GM21717 (cell line): ENCODE results near the gene ATXN2.
"Not testable (repeated sequence)": the region's sequence is repeated elsewhere in the genome, so short reads cannot be mapped to it uniquely, and the experiment has no call there.

Experiments
- ATAC-seq: cut with Tn5 transposase; IDR thresholded peaks from one replicate; pipeline ENCODE4 v1.9.1; 2021; ENCODE audit warnings: mild to moderate bottlenecking, moderate library complexity; ENCODE audit not compliant: unreplicated experiment

ATXN2 gene

GRCh38 chr12:111507258-111507657, 91.9 kb downstream of the ATXN2 start:
- not testable (repeated sequence) for ATAC-seq

- no peak for ATAC-seq
These were observed 92.9 kb downstream of the ATXN2 start for GRCh38 chr12:111506260-111506659.

- ATAC-seq, result no peak
These were observed 93.5 kb downstream of the ATXN2 start for GRCh38 chr12:111505601-111506036.

- ATAC-seq, result no peak
These were observed 96.0 kb downstream of the ATXN2 start for GRCh38 chr12:111503116-111503515.

DNA sequence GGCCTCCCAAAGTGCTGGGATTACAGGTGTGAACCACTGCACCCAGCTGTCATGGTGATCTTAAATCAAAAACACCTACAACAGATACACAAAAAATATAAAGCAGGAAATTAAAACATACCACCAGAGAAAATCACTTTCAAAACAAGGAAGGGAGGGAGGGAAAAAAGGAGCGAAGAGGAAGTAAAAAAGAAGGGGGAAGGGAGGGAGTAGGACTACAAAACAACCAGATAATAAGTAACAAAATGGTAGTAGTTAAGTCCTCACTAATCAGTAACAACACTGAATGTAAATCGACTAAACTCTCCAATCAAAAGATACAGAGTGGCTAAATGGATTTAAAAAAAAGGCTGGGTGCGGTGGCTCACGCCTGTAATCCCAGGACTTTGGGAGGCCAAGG, 104.4 kb downstream of the ATXN2 start:
- no peak for ATAC-seq

DNA sequence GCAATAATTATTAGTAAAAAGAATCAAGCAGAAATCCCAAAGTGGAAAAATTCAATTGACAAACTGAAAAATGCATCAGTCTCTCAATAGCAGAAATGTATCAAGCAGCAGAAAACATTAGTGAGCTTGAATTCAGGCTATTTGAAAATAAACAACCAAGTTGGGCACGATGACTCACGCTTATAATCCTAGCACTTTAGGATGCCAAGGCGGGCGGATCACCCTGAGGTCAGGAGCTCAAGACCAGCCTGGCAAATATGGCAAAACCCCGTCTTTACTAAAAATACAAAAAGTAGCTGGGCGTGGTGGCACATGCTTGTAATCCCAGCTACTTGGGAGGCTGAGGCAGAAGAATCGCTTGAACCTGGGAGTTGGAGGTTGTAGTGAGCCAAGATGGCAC, 106.1 kb downstream of the ATXN2 start:
- not testable (repeated sequence) for ATAC-seq

DNA sequence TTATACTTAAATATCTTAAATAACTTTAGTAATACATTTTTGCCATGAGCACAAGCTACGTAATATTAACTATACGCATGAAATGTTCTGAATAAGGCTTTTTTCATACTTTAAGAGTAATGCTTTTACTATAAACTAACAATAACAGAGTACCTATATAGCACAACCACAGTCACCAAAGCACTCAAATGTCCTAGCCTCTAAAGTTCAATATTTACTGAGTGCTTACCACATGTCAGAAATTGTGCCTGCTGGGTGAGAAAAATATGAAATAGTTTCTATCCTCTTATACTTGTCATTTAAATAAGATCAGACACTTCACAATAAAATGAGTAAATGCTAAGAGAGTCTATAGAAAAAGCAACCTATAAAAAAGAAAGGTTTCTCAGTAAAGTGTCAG, 110.3 kb downstream of the ATXN2 start:
- no peak for ATAC-seq

- no peak for ATAC-seq
These were observed 110.8 kb downstream of the ATXN2 start for GRCh38 chr12:111488271-111488670.

GRCh38 chr12:111482462-111482861, 116.7 kb downstream of the ATXN2 start:
- no peak for ATAC-seq

GRCh38 chr12:111471236-111471635, 127.9 kb downstream of the ATXN2 start:
- no peak for ATAC-seq

DNA sequence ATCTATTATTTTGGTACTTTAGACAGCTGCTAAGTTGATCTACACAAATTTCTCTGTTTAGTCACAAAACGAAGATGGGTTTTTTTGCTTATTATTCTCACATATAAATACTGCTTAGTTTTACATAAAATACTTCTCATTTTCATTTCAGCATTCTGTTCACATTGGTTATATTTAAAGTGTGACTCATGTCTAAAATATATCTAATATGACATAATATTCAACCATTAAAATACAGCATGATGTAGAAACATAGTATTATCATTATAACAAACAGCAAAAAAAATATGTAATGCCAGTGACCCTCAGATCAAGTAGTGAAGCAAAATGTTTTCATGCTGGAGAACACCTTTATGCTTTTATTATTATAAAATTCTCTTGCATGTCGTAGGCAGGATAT, 129.7 kb downstream of the ATXN2 start:
- no peak for ATAC-seq

GRCh38 chr12:111467857-111468241, 131.3 kb downstream of the ATXN2 start:
- ATAC-seq, result no peak

GRCh38 chr12:111467092-111467856, 131.8 kb downstream of the ATXN2 start:
- no peak for ATAC-seq

GRCh38 chr12:111462210-111462769, 136.8 kb downstream of the ATXN2 start:
- ATAC-seq, result no peak

DNA sequence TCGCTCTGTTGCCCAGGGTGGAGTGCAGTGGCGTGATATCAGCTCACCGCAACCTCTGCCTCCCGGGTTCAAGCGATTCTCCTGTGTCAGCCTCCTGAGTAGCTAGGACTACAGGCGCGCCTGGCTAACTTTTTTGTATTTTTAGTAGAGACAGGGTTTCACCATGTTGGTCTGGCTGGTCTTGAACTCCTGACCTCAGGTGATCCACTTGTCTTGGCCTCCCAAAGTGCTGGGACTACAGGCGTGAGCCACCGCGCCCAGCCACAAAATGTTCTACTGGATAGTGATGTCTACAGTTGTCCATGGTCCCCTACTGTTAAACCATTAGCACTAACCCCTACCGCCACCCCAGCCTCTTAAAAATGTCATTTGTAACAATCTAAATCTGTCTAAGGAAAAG, 139.0 kb downstream of the ATXN2 start:
- ATAC-seq, result not testable (repeated sequence)

DNA sequence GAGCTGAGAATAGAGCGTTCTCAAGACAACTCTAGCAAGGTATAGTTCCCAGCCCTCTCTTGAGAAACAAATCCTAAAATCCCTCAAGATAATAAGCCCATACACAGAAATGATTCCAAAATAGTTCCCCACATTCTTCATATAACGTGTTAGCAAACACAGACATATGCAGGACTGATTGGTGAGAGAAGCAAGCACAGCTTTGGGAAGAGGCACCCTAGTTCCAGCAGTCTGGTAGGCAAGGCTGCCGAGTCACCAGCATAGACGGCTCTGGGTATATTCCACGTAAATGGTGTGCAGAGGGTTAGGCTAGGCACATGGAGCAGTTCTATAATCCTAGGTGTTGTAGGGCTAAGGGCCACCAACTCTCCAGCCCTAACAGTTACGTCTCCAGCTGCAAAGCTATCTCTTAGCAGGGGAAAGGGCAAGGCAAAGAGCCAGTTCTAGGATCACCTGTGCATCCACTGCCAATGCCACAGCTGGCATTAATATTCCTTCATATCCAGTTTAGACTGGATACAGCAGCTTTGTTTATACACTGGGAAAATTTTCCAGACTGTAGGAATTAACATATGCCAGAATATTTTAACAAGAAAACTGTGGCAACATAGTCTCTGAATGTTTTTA, 140.5 kb downstream of the ATXN2 start:
- ATAC-seq, result no peak

- ATAC-seq, result no peak
These were observed 141.5 kb downstream of the ATXN2 start for GRCh38 chr12:111457577-111457976.

- no peak for ATAC-seq
These were observed 142.0 kb downstream of the ATXN2 start for GRCh38 chr12:111457071-111457470.

- no peak for ATAC-seq
These were observed 143.4 kb downstream of the ATXN2 start for GRCh38 chr12:111455448-111456320.

DNA sequence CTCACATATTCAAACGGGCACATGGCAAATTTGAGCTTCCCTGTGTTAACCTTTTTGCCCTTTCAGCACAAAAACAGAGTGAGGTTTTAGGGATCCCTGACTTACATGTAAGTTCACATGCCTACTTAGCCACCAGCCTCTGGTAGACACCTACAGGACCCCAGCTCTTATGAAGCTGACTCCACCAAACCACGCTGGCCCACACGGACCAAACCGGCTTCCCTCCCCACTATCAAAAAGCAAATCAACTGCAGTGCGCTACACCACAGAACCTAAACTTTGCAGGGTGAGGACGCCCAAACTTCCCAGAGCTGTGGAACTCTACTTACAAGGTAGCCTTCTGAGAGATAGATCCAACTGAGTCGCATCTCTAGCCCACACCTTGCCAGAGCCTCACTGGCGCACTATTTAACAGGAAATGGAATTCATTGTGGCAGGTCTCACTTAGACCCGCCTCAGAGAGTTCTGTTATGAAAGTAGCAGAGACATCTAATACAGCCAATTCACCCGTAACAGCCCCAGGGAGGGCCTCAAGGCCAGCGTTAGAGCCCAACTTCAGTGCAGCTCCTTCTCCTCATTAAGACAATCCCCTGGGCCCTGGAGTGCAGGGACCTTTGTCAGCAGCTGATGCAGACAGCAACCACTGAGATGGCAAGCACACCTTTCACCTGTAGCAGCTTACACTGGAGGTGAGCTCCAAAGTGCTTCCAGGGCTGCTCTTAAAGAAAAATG, 144.2 kb downstream of the ATXN2 start:
- no peak for ATAC-seq

DNA sequence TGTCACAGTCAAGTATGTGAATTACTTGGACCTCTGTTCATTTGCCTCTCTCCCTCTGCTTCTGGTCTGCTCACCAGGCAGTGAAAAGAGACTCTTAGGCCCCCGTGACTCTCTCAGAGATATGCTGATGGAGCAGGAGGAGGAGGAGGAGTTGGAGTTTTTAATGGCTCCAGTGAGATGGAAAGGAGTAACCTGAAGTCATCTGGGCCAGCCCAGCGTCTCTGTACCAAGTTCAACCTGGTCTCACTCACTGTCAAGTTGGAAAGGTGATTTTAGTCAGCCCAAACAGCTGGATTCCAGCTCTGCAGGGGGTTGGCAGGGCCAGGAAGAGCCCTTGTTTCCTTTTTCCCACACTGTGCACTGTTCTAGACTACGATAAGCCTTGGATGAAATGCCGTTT, 144.8 kb downstream of the ATXN2 start:
- ATAC-seq, result no peak
